Activated T-helper 17 cell treated with anti-CD3 and anti-CD28 coated beads, Interleukin-2, amount 50 U/mL, for 72 hours (primary cell): ENCODE measurements around the gene TPPP. TPM values are rescaled to one million over a fixed set of nuclear protein-coding genes. Genes with fewer than 3 reads are reported as not detected.

Source experiments
- ATAC-seq: fragments of 150-1000 bp; cut with Tn5 transposase; replicated peaks from 2 replicates; pipeline ENCODE4 v1.10.0; 2021; ENCODE audit warnings: mild to moderate bottlenecking, moderate library complexity
- H3K27ac Mint-ChIP-seq: one replicate; pipeline ENCODE4 v1.8.0; 2022; ENCODE audit warnings: mixed read lengths
- H3K27me3 Mint-ChIP-seq: one replicate; pipeline ENCODE4 v1.8.0; 2022; ENCODE audit warnings: mixed read lengths
- H3K36me3 Mint-ChIP-seq: one replicate; pipeline ENCODE4 v1.8.0; 2022; ENCODE audit warnings: low read depth, mild to moderate bottlenecking, mixed read lengths
- H3K4me1 Mint-ChIP-seq: one replicate; pipeline ENCODE4 v1.8.0; 2022; ENCODE audit warnings: mixed read lengths
- H3K4me3 Mint-ChIP-seq: one replicate; pipeline ENCODE4 v1.8.0; 2022; ENCODE audit warnings: mild to moderate bottlenecking, mixed read lengths
- H3K9me3 Mint-ChIP-seq: one replicate; pipeline ENCODE4 v1.8.0; 2022; ENCODE audit warnings: mixed read lengths
- total RNA-seq, 2 donors: library from RNA; stranded (reverse); gene quantifications; one replicate each; pipeline ENCODE4 v1.2.3, GENCODE V29; 2022

Gene TPPP
- total RNA-seq, 2 donors from 2014 or later, result 0.19 to 1.4 TPM

- ATAC-seq, result no peak
- peaks cover 11% of the 10 kb centered on the region for H3K36me3 Mint-ChIP-seq
- H3K27me3 Mint-ChIP-seq, result no peaks in the 10 kb centered on the region
- no peak overlapping the region for H3K4me3 Mint-ChIP-seq
- H3K27ac Mint-ChIP-seq, result no peak overlapping the region
- H3K9me3 Mint-ChIP-seq, result no peaks in the 10 kb centered on the region
- H3K4me1 Mint-ChIP-seq, result peaks cover 5% of the 10 kb centered on the region
Measured at GRCh38 chr5:666816-667498, 26.2 kb downstream of the TPPP start.

- Mint-ChIP-seq H3K36me3 (peaks cover 17% of the 10 kb centered on the region), H3K9me3 (no peaks in the 10 kb centered on the region), H3K27ac (no peak overlapping the region), H3K27me3 (no peaks in the 10 kb centered on the region), H3K4me3 (no peak overlapping the region), H3K4me1 (peaks cover 5% of the 10 kb centered on the region)
- no peak for ATAC-seq
Measured at GRCh38 chr5:665956-666711, 27.0 kb downstream of the TPPP start.

DNA sequence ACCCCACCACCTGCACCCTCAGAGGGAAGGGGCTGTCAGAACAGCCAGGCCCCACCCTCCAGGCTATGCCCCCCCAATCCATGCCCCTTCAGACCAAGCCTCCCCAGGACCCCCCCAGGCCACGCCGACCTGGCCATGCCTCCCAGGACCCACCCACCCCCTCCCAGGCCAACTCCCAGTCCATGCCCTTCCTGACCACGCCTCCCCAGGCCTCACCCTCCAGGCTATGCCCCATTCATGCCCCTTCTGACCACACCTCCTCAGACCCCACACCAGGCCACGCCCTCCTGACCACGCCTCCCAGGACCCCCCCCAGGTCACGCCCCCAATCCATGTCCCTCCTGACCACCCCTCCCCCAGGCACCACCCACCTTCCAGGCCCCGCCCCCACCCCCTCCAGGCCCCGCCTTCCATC, 27.6 kb downstream of the TPPP start:
- peaks cover 19% of the 10 kb centered on the region for H3K36me3 Mint-ChIP-seq
- no peak for ATAC-seq
- no peak overlapping the region for H3K4me3 Mint-ChIP-seq
- H3K4me1 Mint-ChIP-seq, result peaks cover 5% of the 10 kb centered on the region
- no peaks in the 10 kb centered on the region for H3K27me3 Mint-ChIP-seq
- no peak overlapping the region for H3K27ac Mint-ChIP-seq
- H3K9me3 Mint-ChIP-seq, result no peaks in the 10 kb centered on the region

- H3K9me3 Mint-ChIP-seq, result no peaks in the 10 kb centered on the region
- no peak for ATAC-seq
- H3K27me3 Mint-ChIP-seq, result no peaks in the 10 kb centered on the region
- no peak overlapping the region for H3K4me3 Mint-ChIP-seq
- no peak overlapping the region for H3K27ac Mint-ChIP-seq
- peaks cover 5% of the 10 kb centered on the region for H3K4me1 Mint-ChIP-seq
- H3K36me3 Mint-ChIP-seq, result peaks cover 25% of the 10 kb centered on the region
Measured at GRCh38 chr5:664994-665360, 28.2 kb downstream of the TPPP start.

GRCh38 chr5:664343-664993, 28.7 kb downstream of the TPPP start:
- peaks cover 30% of the 10 kb centered on the region for H3K36me3 Mint-ChIP-seq
- H3K27ac Mint-ChIP-seq, result no peak overlapping the region
- no peak overlapping the region for H3K4me3 Mint-ChIP-seq
- no peaks in the 10 kb centered on the region for H3K9me3 Mint-ChIP-seq
- peaks cover 5% of the 10 kb centered on the region for H3K4me1 Mint-ChIP-seq
- H3K27me3 Mint-ChIP-seq, result no peaks in the 10 kb centered on the region
- ATAC-seq, result no peak

- Mint-ChIP-seq H3K9me3 (no peaks in the 10 kb centered on the region), H3K4me3 (no peak overlapping the region), H3K27ac (no peak overlapping the region), H3K4me1 (peaks cover 5% of the 10 kb centered on the region), H3K36me3 (peaks cover 38% of the 10 kb centered on the region), H3K27me3 (no peaks in the 10 kb centered on the region)
- ATAC-seq, result no peak
Measured at GRCh38 chr5:663436-664342, 29.5 kb downstream of the TPPP start.

DNA sequence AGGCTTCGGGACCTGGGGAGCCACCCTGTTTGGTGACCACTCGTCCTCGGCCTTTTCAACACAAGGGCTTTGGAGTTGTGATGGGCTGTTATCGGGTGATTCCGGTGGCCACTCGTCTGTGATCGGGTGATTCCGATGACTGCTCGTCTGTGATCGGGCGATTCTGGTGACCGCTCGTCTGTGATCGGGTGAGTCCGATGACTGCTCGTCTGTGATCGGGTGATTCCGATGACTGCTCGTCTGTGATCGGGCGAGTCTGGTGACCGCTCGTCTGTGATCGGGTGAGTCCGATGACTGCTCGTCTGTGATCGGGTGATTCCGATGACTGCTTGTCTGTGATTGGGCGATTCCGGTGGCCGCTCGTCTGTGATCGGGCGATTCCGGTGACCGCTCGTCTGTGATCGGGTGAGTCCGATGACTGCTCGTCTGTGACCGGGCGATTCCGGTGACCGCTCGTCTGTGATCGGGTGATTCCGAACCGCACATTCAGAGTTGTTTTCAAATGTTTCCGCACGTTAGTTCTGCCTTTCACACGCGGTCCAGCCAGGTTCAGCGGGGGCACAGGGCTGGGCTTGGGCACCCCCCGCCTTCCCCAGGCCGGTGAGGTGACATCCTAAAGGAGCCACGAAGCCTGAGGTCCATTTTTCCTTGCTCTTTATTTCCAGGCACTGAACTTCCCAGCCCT, 30.3 kb downstream of the TPPP start:
- Mint-ChIP-seq H3K27me3 (no peaks in the 10 kb centered on the region), H3K9me3 (no peaks in the 10 kb centered on the region), H3K4me3 (no peak overlapping the region), H3K36me3 (peaks cover 43% of the 10 kb centered on the region), H3K4me1 (peaks cover 5% of the 10 kb centered on the region), H3K27ac (no peak overlapping the region)
- ATAC-seq, result no peak

- Mint-ChIP-seq H3K27me3 (no peaks in the 10 kb centered on the region), H3K4me3 (no peak overlapping the region), H3K27ac (no peak overlapping the region), H3K36me3 (peaks cover 44% of the 10 kb centered on the region), H3K4me1 (no peaks in the 10 kb centered on the region), H3K9me3 (no peaks in the 10 kb centered on the region)
- ATAC-seq, result no peak
Measured at GRCh38 chr5:661891-662750, 31.0 kb downstream of the TPPP start.

DNA sequence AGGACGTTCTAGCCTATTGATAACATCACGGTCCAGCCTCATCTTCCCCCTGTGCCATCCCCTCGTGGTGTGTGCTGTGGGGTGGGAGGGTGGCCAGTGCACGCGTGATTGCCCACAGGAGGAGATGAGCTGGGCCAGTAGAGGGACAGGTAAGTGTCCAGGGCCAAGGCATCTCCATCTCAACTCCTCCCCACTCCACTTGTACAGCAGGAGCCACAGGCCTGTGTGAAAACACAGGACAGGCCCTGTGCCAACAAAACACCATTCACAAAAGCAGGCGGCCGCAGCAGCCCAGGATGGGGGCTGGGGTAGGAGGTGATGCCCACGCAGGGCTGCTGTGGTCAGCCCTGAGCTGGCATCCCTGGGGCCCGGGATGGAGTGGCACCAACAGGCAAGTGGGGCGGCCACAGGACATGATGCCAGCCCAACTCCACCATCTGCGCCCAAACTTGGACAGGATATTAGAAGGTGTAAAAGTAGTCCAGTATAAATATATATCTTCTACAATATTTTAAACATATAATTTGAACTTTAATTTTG, 32.6 kb downstream of the TPPP start:
- no peaks in the 10 kb centered on the region for H3K27me3 Mint-ChIP-seq
- H3K4me3 Mint-ChIP-seq, result no peak overlapping the region
- no peaks in the 10 kb centered on the region for H3K4me1 Mint-ChIP-seq
- H3K27ac Mint-ChIP-seq, result no peak overlapping the region
- ATAC-seq, result no peak
- no peaks in the 10 kb centered on the region for H3K9me3 Mint-ChIP-seq
- H3K36me3 Mint-ChIP-seq, result peaks cover 52% of the 10 kb centered on the region

- Mint-ChIP-seq H3K27ac (no peak overlapping the region), H3K27me3 (no peaks in the 10 kb centered on the region), H3K4me1 (no peaks in the 10 kb centered on the region), H3K36me3 (peaks cover 55% of the 10 kb centered on the region), H3K9me3 (no peaks in the 10 kb centered on the region), H3K4me3 (no peak overlapping the region)
- ATAC-seq, result no peak
Measured at GRCh38 chr5:659496-660263, 33.5 kb downstream of the TPPP start.

GRCh38 chr5:658103-658502, 35.0 kb downstream of the TPPP start:
- ATAC-seq, result no peak
- Mint-ChIP-seq H3K27ac (no peak overlapping the region), H3K36me3 (peaks cover 55% of the 10 kb centered on the region), H3K4me1 (no peaks in the 10 kb centered on the region), H3K9me3 (no peaks in the 10 kb centered on the region), H3K4me3 (no peak overlapping the region), H3K27me3 (no peaks in the 10 kb centered on the region)

GRCh38 chr5:657570-657969, 35.6 kb downstream of the TPPP start:
- no peaks in the 10 kb centered on the region for H3K4me1 Mint-ChIP-seq
- no peaks in the 10 kb centered on the region for H3K27me3 Mint-ChIP-seq
- H3K36me3 Mint-ChIP-seq, result peaks cover 55% of the 10 kb centered on the region
- H3K9me3 Mint-ChIP-seq, result no peaks in the 10 kb centered on the region
- no peak overlapping the region for H3K27ac Mint-ChIP-seq
- ATAC-seq, result peak; percentile 73
- no peak overlapping the region for H3K4me3 Mint-ChIP-seq
